OCI-LY7 (cell line): ENCODE results near the gene ATP1A3.

Source experiments
- CTCF ChIP-seq: fragments of 200-600 bp; sonication (generic); conservative IDR thresholded peaks from 2 replicates; pipeline ENCODE4 v1.5.1; 2014; ENCODE audit warnings: mild to moderate bottlenecking, antibody characterized with exemption, low read length, moderate library complexity, mixed read lengths
- EZH2phosphoT487 ChIP-seq: fragments of 200-600 bp; sonication (generic); IDR thresholded peaks from 2 replicates; pipeline ENCODE4 v1.6.1; 2018; ENCODE audit warnings: low read depth, borderline replicate concordance, mild to moderate bottlenecking, mixed run types, antibody characterized with exemption, low read length, moderate library complexity, mixed read lengths

DNA sequence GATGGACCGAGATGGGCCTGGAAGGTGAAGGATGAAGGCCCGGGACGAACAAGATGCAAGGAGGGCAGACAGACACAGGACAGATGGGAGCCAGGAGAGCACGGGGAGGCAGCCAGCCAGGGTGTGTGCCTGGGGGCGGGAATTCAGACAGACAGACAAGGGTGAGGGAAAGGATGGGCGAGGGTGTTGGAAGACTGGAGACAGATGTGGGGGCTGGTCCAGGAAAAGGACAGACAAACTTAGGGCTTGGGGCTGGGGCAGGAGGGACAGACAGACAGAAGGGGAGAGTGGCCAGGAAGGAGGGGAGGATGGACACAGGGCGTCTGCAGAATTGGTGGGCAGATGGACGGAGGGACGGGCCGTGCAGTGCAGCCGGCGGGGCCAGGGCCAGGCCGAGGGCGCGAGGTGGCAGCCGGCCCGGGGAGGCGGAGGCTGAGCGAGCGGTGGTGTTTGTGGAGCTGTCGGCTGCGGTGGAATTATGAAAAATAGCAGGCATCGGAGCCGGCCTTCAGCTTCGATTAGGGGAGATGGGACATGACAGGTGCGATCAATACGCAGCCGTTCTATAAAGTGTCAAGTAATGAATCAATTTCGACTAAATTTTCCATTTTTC lies 61.2 kb downstream of the ATP1A3 start:
- no peak for TF ChIP-seq CTCF
- TF ChIP-seq EZH2phosphoT487: no peak
